ENCODE measurements around the gene TMC3.

Gene TMC3

DNA sequence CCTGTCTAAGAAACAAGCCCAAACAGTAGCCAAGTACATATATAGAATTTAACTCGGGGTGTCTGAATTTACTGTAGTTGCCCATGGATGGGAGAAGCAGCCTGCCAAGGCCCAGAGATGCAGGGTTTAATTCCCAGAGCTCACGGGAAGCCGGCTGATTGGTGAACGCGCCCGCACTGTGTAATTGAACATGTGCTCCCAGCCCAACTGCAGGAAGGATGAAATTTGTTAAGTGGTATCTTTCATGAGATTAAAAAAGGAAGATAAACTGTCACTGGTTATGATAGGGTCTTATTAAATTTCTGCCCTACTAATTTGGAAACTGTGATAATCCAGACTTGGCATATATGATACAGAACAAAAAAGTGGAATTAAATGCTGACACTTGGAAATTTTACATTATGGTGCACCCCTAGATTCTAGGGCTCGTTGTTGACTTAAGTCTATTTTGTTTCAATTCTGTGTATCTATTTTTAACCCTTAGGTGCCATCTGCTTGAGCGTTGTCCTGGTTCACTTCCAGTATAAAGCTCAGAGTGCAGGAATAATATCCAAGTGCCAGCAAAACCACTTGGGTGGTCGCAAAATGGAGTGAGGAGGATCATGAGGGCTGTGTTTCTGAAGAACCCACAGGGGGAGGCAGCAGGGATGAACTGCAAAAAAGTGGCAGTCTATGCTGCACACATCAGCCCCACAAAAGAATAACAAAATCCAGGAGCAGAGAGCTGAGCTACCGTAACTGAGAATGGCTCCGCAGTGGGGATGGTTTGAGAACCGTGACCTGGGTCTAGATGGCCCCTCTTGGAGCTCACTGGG, 13.8 kb upstream of the TMC3 start:
- no peak overlapping the region for H3K27ac Mint-ChIP-seq
- no peak overlapping the region for H3K4me3 Mint-ChIP-seq
- peaks cover 13% of the 10 kb centered on the region for H3K9me3 Mint-ChIP-seq
- TF ChIP-seq CTCF (IDR thresholded peaks at IDR 0.05) = no peak
- peaks cover 7% of the 10 kb centered on the region for H3K36me3 Mint-ChIP-seq (ENCODE audit: low read depth)
- H3K4me1 Mint-ChIP-seq = peaks cover 4% of the 10 kb centered on the region
- no peak for DNase-seq
- no peaks in the 10 kb centered on the region for H3K27me3 Mint-ChIP-seq (ENCODE audit: low read depth, poor library complexity)

GRCh38 chr15:81386947-81387346, 12.9 kb upstream of the TMC3 start:
- DNase-seq = no peak
- no peak overlapping the region for H3K27ac Mint-ChIP-seq
- H3K9me3 Mint-ChIP-seq = peaks cover 13% of the 10 kb centered on the region
- H3K36me3 Mint-ChIP-seq (ENCODE audit: low read depth) = peaks cover 7% of the 10 kb centered on the region
- H3K4me3 Mint-ChIP-seq = no peak overlapping the region
- TF ChIP-seq CTCF (IDR thresholded peaks at IDR 0.05) = no peak
- no peaks in the 10 kb centered on the region for H3K27me3 Mint-ChIP-seq (ENCODE audit: low read depth, poor library complexity)
- peaks cover 4% of the 10 kb centered on the region for H3K4me1 Mint-ChIP-seq

DNA sequence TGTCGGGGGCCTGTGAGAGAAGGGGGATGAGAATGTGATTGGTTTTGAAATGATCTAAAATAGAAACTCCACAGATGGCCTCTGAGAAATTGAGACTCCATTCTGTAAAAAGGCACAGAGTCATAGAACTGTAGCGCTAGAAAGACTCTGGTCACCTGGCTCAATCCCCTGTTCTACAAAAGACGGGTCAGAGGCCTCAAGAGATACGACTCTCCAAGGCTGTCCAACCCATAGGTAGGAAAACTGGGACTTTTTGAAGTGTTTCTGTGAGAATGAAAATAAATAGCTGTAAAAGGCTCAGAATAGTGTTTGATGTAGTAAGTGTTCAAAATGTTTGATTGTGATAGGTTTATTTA, 11.7 kb upstream of the TMC3 start:
- no peak for TF ChIP-seq CTCF (IDR thresholded peaks at IDR 0.05)
- Mint-ChIP-seq H3K4me1 (no peaks in the 10 kb centered on the region), H3K27me3 (ENCODE audit: low read depth, poor library complexity) (no peaks in the 10 kb centered on the region), H3K36me3 (ENCODE audit: low read depth) (peaks cover 7% of the 10 kb centered on the region), H3K4me3 (no peak overlapping the region), H3K27ac (no peak overlapping the region), H3K9me3 (peaks cover 13% of the 10 kb centered on the region)
- no peak for DNase-seq

DNA sequence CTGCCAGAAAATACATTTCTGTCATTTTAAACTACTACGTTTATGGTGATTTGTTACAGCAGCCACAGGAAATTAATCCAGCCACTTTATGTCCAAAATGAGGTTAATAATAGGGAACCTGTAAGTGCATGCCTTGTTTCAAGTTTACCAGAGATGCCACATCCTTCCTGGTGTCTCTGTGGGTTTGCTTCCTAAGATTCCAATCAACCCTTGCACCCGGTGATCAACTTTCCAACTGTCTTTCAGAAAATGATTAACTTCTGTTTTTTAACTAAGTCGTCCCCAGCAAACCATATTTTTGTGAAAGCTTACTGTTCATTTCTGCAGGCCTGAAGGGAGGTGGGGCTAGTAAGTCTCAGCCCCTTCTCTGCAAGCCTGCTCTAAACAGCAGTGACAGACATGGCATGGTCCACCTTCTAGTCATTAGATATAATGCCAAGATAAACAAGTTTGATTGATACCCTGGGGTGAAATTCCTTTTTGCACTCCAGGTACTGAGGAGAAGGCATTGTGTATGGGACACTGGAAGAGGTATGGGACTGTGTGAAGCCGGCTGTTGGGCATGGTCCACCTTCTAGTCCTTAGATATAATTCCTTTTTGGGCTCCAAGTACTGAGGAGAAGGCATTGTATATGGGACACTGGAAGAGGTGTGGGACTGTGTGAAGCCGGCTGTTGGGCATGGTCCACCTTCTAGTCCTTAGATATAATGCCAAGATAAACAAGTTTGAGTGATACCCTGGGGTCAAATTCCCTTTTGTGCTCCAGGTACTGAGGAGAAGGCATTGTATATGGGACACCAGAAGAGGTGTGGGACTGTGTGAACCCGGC, 11.1 kb upstream of the TMC3 start:
- no peak for DNase-seq
- Mint-ChIP-seq H3K36me3 (ENCODE audit: low read depth) (peaks cover 7% of the 10 kb centered on the region), H3K27me3 (ENCODE audit: low read depth, poor library complexity) (no peaks in the 10 kb centered on the region), H3K4me3 (no peak overlapping the region), H3K9me3 (peaks cover 13% of the 10 kb centered on the region), H3K27ac (no peak overlapping the region), H3K4me1 (no peaks in the 10 kb centered on the region)
- TF ChIP-seq CTCF (IDR thresholded peaks at IDR 0.05) = no peak

- Mint-ChIP-seq H3K4me1 (no peaks in the 10 kb centered on the region), H3K9me3 (peaks cover 13% of the 10 kb centered on the region), H3K4me3 (no peak overlapping the region), H3K27ac (no peak overlapping the region), H3K27me3 (ENCODE audit: low read depth, poor library complexity) (no peaks in the 10 kb centered on the region), H3K36me3 (ENCODE audit: low read depth) (peaks cover 7% of the 10 kb centered on the region)
- DNase-seq = no peak
- no peak for TF ChIP-seq CTCF (IDR thresholded peaks at IDR 0.05)
Measured at GRCh38 chr15:81381720-81382119, 7.7 kb upstream of the TMC3 start.
